Measurements from ENCODE around the gene CRTC2. TPM values are rescaled to one million over a fixed set of nuclear protein-coding genes. Genes with fewer than 3 reads are reported as not detected.

CRTC2 gene
- total and polyA plus RNA-seq, 2 of the 4 experiments (the other 2 are of a cell fraction) = 2.7 to 20.1 TPM

- no peak overlapping the region for H4K91ac ChIP-seq (ENCODE audit: insufficient read depth, low read depth, low read length)
- CTCF ChIA-PET = interaction anchor here (0.6 kb wide), 1 partner anchor 10 kb away, joined by 3 read pairs; no protein-coding TSS in a partner anchor
- no peaks in the 10 kb centered on the region for H3K27me3 ChIP-seq (ENCODE audit: control insufficient read depth, insufficient read depth, low read length)
- POLR2A ChIA-PET (ENCODE audit: unreplicated experiment) = no interaction called here
- no peak for TF ChIP-seq CEBPB (IDR thresholded peaks at IDR 0.05; ENCODE audit: low read depth, low read length)
- TF ChIP-seq MAZ (IDR thresholded peaks at IDR 0.05; ENCODE audit: borderline replicate concordance, low read depth, low read length) = no peak
- no peak for TF ChIP-seq RAD21 (IDR thresholded peaks at IDR 0.05; ENCODE audit: low read length)
- no peak for TF ChIP-seq RFX5 (IDR thresholded peaks at IDR 0.05; ENCODE audit: low read depth, low read length)
- TF ChIP-seq RCOR1 (IDR thresholded peaks at IDR 0.05; ENCODE audit: insufficient replicate concordance, low read length) = no peak
- no peak for TF ChIP-seq POLR2A (IDR thresholded peaks at IDR 0.05; ENCODE audit: low read depth, low read length)
- TF ChIP-seq, protein P1, sequence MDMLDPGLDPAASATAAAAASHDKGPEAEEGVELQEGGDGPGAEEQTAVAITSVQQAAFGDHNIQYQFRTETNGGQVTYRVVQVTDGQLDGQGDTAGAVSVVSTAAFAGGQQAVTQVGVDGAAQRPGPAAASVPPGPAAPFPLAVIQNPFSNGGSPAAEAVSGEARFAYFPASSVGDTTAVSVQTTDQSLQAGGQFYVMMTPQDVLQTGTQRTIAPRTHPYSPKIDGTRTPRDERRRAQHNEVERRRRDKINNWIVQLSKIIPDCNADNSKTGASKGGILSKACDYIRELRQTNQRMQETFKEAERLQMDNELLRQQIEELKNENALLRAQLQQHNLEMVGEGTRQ (IDR thresholded peaks at IDR 0.05; ENCODE audit: low read depth, low read length) = no peak
- TF ChIP-seq ELK1 (IDR thresholded peaks at IDR 0.05; ENCODE audit: borderline replicate concordance, low read depth, low read length) = no peak
- no peak for TF ChIP-seq MXI1 (IDR thresholded peaks at IDR 0.05; ENCODE audit: borderline replicate concordance, low read depth, low read length)
- TF ChIP-seq MAFK (IDR thresholded peaks at IDR 0.05; ENCODE audit: low read depth, low read length) = no peak
- no peak for TF ChIP-seq CHD1 (IDR thresholded peaks at IDR 0.05; ENCODE audit: low read depth, low read length)
- no peak for TF ChIP-seq SMC3 (IDR thresholded peaks at IDR 0.05; ENCODE audit: low read depth, low read length)
- no peak for TF ChIP-seq NFE2L2 (IDR thresholded peaks at IDR 0.05; ENCODE audit: low read depth, low read length)
- no peak for TF ChIP-seq FOS (IDR thresholded peaks at IDR 0.05; ENCODE audit: low read depth, low read length)
- no peak for TF ChIP-seq BHLHE40 (IDR thresholded peaks at IDR 0.05; ENCODE audit: low read depth, low read length)
- dilution Hi-C loops (cut with HindIII; ENCODE audit: low sequenced_read_pairs, unreplicated experiment) = no loop called here
- H4K5ac ChIP-seq (ENCODE audit: low read depth, low read length) = no peak overlapping the region
- H3K79me1 ChIP-seq (ENCODE audit: low read depth in 1 of 2, low read length in 2 of 2) = peaks cover 0 to 28% of the 10 kb centered on the region in 2 experiments; a peak in 2 of 4 replicates
- H3K4ac ChIP-seq (ENCODE audit: low read depth, low read length) = no peak overlapping the region
- H4K20me1 ChIP-seq (ENCODE audit: insufficient read depth, low read length) = no peaks in the 10 kb centered on the region
- H2AFZ ChIP-seq (replicated peaks; ENCODE audit: low read length, poor library complexity) = no peak overlapping the region
- no peak overlapping the region for H4K8ac ChIP-seq (ENCODE audit: low read depth in 2 of 2, low read length in 2 of 2)
- H3K9me3 ChIP-seq (ENCODE audit: control insufficient read depth, insufficient read depth, low read length) = no peaks in the 10 kb centered on the region
- H3K23ac ChIP-seq (ENCODE audit: low read depth, low read length) = no peak overlapping the region
- H3K27ac ChIP-seq (ENCODE audit: insufficient read depth, low read length) = no peak overlapping the region
- H2AK5ac ChIP-seq (ENCODE audit: low read depth, low read length) = no peak overlapping the region
- in situ Hi-C loops (cut with MboI; ENCODE audit: low sequenced_read_pairs) = no loop called here
- no peak overlapping the region for H3K18ac ChIP-seq (ENCODE audit: low read depth, low read length)
- no peak for ATAC-seq (ENCODE audit: low read depth)
- H2BK20ac ChIP-seq (ENCODE audit: low read depth, low read length) = no peak overlapping the region
- no peak overlapping the region for H3K56ac ChIP-seq (ENCODE audit: extremely low read depth, insufficient read depth, low read length)
- intact Hi-C loops (cut with micrococcal nuclease) = no loop called here
- peaks cover 6% of the 10 kb centered on the region; the same call in 1 of the 2 replicates for H3K9me1 ChIP-seq (ENCODE audit: insufficient read depth, low read length)
- BruUV-seq (replicated peaks) = no TSS peak
- H2BK120ac ChIP-seq (ENCODE audit: low read depth, low read length) = no peak overlapping the region
- no peak for DNase-seq
- no peak overlapping the region for H3K9ac ChIP-seq (ENCODE audit: low read depth, low read length)
- no peak overlapping the region for H3K4me2 ChIP-seq (ENCODE audit: low read depth, low read length)
- H3K4me3 ChIP-seq (ENCODE audit: insufficient read depth, low read depth, low read length) = no peak overlapping the region
- H2BK5ac ChIP-seq (ENCODE audit: low read depth, low read length, poor library complexity, severe bottlenecking) = no peak overlapping the region
- no peak overlapping the region for H3K14ac ChIP-seq (replicated peaks; ENCODE audit: low read depth, low read length)
- no CpG with 5 or more reads among the region's 3 CpGs for whole genome bisulfite sequencing, 2 experiments (ENCODE audit: extremely low coverage in 2 of 2, insufficient read length in 1 of 2)
- H3K4me1 ChIP-seq (ENCODE audit: control insufficient read depth, insufficient read depth, low read length) = no peaks in the 10 kb centered on the region
- peaks cover 71% of the 10 kb centered on the region for H3K36me3 ChIP-seq (ENCODE audit: control insufficient read depth, insufficient read depth, low read length)
- H2AK9ac ChIP-seq (replicated peaks; ENCODE audit: low read depth, low read length, poor library complexity) = peak overlapping the region; percentile 24
- no peak overlapping the region for H2BK15ac ChIP-seq (ENCODE audit: low read depth, low read length)
Observed at GRCh38 chr1:153938996-153939395, 19.4 kb downstream of the CRTC2 start.

Data from IMR-90 (cell line).